Left ventricle myocardium inferior (tissue), 1 donor: ENCODE measurements around the gene PPP4R1. TPM values are rescaled to one million over a fixed set of nuclear protein-coding genes. Genes with fewer than 3 reads are reported as not detected.
"Not testable (repeated sequence)": the region's sequence is repeated elsewhere in the genome, so short reads cannot be mapped to it uniquely, and the experiment has no call there.

Source experiments
- DNase-seq: peaks from one replicate; pipeline ENCODE4 v3.0.0-alpha.2; 2020
- H3K27ac ChIP-seq: fragments of 200-600 bp; replicated peaks from 2 replicates; pipeline ENCODE4 v1.8.0; 2021
- H3K27me3 ChIP-seq: fragments of 200-600 bp; 2 replicates; pipeline ENCODE4 v1.8.0; 2021; ENCODE audit warnings: low read depth
- H3K36me3 ChIP-seq: fragments of 200-600 bp; 2 replicates; pipeline ENCODE4 v1.8.0; 2021
- H3K4me1 ChIP-seq: fragments of 200-600 bp; 2 replicates; pipeline ENCODE4 v1.8.0; 2021
- H3K4me3 ChIP-seq: fragments of 200-600 bp; 2 replicates; pipeline ENCODE4 v1.8.0; 2021; ENCODE audit warnings: mild to moderate bottlenecking, moderate library complexity
- H3K9me3 ChIP-seq: fragments of 200-600 bp; replicated peaks from 2 replicates; pipeline ENCODE4 v1.8.0; 2021
- intact Hi-C: fragments of 100-400 bp; cut with micrococcal nuclease; formaldehyde crosslinking; loops from one replicate; pipeline ENCODE4 v1.11.0; 2022
- total RNA-seq: library from RNA; stranded (reverse); fragmentation: NEBNext Ultra II Directional; extraction: Animal tissue kit (Norgen Biotek cat#: 25700); gene quantifications from one replicate; pipeline ENCODE4 v1.2.1, GENCODE V29; 2021
- TF ChIP-seq, protein P1 (sequence below): fragments of 200-600 bp; IDR thresholded peaks from 2 replicates; pipeline ENCODE4 v1.8.0; 2021; ENCODE audit warnings: antibody characterized with exemption, mild to moderate bottlenecking, borderline replicate concordance
- donor health status: DM: no; HTN: yes; CAD: no; lungs with severe emphysema.

The PPP4R1 gene
- total RNA-seq, 1 donor from 2014 or later = 53.5 TPM

- Histone ChIP-seq H3K36me3 (peaks cover 13% of the 10 kb centered on the region), H3K4me1 (peaks cover 70% of the 10 kb centered on the region), H3K9me3 (no peaks in the 10 kb centered on the region), H3K4me3 (peak overlapping the region; percentile 82), H3K27me3 (no peaks in the 10 kb centered on the region), H3K27ac (peak overlapping the region; percentile 99)
- DNase-seq = no peak
- intact Hi-C loops = no loop called here
- TF ChIP-seq, protein P1, sequence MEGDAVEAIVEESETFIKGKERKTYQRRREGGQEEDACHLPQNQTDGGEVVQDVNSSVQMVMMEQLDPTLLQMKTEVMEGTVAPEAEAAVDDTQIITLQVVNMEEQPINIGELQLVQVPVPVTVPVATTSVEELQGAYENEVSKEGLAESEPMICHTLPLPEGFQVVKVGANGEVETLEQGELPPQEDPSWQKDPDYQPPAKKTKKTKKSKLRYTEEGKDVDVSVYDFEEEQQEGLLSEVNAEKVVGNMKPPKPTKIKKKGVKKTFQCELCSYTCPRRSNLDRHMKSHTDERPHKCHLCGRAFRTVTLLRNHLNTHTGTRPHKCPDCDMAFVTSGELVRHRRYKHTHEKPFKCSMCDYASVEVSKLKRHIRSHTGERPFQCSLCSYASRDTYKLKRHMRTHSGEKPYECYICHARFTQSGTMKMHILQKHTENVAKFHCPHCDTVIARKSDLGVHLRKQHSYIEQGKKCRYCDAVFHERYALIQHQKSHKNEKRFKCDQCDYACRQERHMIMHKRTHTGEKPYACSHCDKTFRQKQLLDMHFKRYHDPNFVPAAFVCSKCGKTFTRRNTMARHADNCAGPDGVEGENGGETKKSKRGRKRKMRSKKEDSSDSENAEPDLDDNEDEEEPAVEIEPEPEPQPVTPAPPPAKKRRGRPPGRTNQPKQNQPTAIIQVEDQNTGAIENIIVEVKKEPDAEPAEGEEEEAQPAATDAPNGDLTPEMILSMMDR = peak; percentile 71
These were observed 2.0 kb downstream of the PPP4R1 start for GRCh38 chr18:9612215-9612830.

- peaks cover 84% of the 10 kb centered on the region for H3K4me1 ChIP-seq
- H3K27ac ChIP-seq = no peak overlapping the region
- intact Hi-C loops = no loop called here
- DNase-seq = no peak
- H3K9me3 ChIP-seq = no peaks in the 10 kb centered on the region
- H3K36me3 ChIP-seq = peaks cover 20% of the 10 kb centered on the region
- H3K27me3 ChIP-seq = no peaks in the 10 kb centered on the region
- TF ChIP-seq, protein P1 = no peak
- H3K4me3 ChIP-seq = no peak overlapping the region
These were observed 5.2 kb downstream of the PPP4R1 start for GRCh38 chr18:9609190-9609589.

- intact Hi-C loops = no loop called here
- Histone ChIP-seq H3K9me3 (no peaks in the 10 kb centered on the region), H3K4me1 (peaks cover 82% of the 10 kb centered on the region), H3K4me3 (no peak overlapping the region), H3K36me3 (peaks cover 20% of the 10 kb centered on the region), H3K27me3 (no peaks in the 10 kb centered on the region), H3K27ac (no peak overlapping the region)
- TF ChIP-seq, protein P1 = no peak
- DNase-seq = no peak
These were observed 5.6 kb downstream of the PPP4R1 start for GRCh38 chr18:9608728-9609127.

GRCh38 chr18:9608298-9608697 is 6.1 kb downstream of the PPP4R1 start:
- DNase-seq = no peak
- Histone ChIP-seq H3K4me1 (peaks cover 77% of the 10 kb centered on the region), H3K4me3 (no peak overlapping the region), H3K27ac (no peak overlapping the region), H3K36me3 (peaks cover 20% of the 10 kb centered on the region), H3K27me3 (no peaks in the 10 kb centered on the region), H3K9me3 (no peaks in the 10 kb centered on the region)
- intact Hi-C loops = no loop called here
- TF ChIP-seq, protein P1 = no peak

DNA sequence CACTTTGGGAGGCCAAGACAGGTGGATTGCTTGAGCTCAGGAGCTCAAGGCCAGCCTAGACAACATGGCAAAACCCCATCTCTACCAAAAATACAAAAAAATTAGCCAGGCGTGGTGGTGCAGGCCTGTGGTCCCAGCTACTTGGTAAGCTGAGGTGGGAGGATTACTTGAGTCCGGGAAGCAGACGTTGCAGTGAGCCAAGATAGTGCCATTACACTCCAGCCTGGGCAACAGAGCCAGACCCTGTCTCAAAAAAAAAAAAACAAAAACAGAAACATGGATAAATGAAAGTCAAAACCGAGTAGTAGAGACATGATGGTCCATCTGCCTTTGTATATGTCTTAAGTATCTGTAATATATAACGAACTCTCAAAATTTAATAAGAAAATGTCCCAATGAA is 7.2 kb downstream of the PPP4R1 start:
- H3K4me3 ChIP-seq, intact Hi-C loops: not testable (repeated sequence)
- peaks cover 66% of the 10 kb centered on the region for H3K4me1 ChIP-seq

GRCh38 chr18:9606039-9606438 is 8.3 kb downstream of the PPP4R1 start:
- H3K27me3 ChIP-seq = no peaks in the 10 kb centered on the region
- H3K27ac ChIP-seq = no peak overlapping the region
- H3K36me3 ChIP-seq = peaks cover 10% of the 10 kb centered on the region
- H3K4me1 ChIP-seq = peaks cover 55% of the 10 kb centered on the region
- H3K9me3 ChIP-seq = peaks cover 3% of the 10 kb centered on the region
- no peak for DNase-seq
- TF ChIP-seq, protein P1 = no peak
- H3K4me3 ChIP-seq = no peak overlapping the region
- intact Hi-C loops = no loop called here

More for the DNA sequence above, 7.2 kb downstream of the PPP4R1 start:
- H3K27ac ChIP-seq, H3K9me3 ChIP-seq, H3K27me3 ChIP-seq, DNase-seq: not testable (repeated sequence)
- H3K36me3 ChIP-seq = peaks cover 20% of the 10 kb centered on the region
